GM19397 (cell line): Measurements from ENCODE around the gene NADK2.
"Not testable (repeated sequence)": the region's sequence is repeated elsewhere in the genome, so short reads cannot be mapped to it uniquely, and the experiment has no call there.

Source experiments
- ATAC-seq: cut with Tn5 transposase; IDR thresholded peaks from one replicate; pipeline ENCODE4 v1.9.1; 2021; ENCODE audit warnings: mild to moderate bottlenecking, moderate library complexity; ENCODE audit not compliant: unreplicated experiment

Gene NADK2

GRCh38 chr5:36209664-36210063 lies 32.1 kb downstream of the NADK2 start:
- no peak for ATAC-seq

DNA sequence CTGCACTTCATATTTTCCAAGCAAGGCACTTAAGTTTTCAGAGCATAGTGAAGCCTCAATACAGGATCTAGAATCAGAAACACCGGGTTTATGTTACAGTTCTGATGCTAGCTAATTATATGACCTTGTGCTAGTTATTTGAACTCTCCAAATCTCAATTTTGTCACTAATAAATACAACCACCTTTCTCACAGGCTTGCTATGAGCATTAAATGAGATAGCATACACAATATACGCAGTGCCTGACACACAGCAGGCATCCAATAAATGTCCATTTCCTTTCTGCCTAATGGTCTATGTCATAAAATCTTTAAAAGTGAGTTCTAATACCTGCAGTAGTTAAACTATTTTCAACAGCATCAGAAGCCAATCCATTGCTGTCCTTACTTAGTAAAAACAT lies 32.9 kb downstream of the NADK2 start:
- ATAC-seq: no peak

DNA sequence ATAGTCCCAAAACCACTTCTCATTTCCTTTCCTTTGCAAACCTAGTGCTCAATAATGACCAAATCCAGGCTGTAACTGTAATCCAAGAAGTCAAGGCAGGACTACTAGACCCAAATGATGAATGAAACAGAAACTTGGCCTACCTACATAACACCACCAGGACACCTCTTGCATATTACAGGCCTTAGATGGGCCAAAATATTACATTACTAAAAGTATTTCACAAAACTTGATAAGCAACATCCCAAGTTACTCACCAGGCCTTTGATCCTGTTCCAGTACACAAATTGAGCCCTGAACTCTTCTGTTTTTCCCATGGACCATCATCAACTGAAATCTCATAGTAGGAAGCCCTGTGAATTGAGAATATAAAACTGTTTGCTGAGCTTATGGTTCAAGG lies 34.8 kb downstream of the NADK2 start:
- no peak for ATAC-seq

DNA sequence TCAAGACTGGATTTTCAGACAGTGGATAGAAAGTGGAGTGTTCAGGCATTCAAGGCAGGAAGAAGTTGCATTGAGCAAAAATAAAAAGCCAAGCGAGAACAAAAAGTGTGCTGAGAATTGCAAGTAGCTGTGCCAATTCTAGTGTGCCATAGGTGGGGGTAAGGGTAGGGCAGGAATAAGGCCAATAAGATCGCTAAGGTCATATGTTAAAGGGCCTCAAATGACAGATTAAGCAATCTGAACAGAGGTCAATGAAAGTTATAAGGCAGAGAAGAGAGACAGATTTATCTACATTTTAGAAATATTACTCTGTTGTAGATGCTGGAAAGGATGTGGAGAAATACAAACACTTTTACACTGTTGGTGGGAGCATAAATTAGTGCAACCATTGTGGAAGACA lies 36.4 kb downstream of the NADK2 start:
- ATAC-seq: no peak

- no peak for ATAC-seq
These were observed 39.2 kb downstream of the NADK2 start for GRCh38 chr5:36202521-36202961.

DNA sequence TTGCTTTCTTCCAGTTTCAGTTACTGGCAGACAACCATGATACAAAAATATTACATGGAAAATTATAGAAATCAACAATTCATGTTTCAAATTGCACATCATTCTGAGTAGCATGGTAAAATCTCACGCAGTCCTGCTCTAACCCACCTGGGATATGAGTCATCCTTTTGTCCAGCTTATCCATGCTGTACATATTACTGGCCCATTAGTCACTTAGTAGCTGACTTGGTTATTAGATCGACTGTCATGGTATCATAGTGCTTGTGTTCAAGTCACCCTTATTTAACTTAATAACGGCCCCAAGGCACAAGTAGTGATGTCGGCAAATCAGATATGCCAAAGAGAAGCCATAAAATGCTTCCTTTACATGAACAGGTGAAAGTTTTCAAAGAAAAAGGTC lies 41.2 kb downstream of the NADK2 start:
- ATAC-seq: no peak

GRCh38 chr5:36199620-36200019 lies 42.1 kb downstream of the NADK2 start:
- no peak for ATAC-seq

GRCh38 chr5:36198783-36199182 lies 42.9 kb downstream of the NADK2 start:
- ATAC-seq: not testable (repeated sequence)

DNA sequence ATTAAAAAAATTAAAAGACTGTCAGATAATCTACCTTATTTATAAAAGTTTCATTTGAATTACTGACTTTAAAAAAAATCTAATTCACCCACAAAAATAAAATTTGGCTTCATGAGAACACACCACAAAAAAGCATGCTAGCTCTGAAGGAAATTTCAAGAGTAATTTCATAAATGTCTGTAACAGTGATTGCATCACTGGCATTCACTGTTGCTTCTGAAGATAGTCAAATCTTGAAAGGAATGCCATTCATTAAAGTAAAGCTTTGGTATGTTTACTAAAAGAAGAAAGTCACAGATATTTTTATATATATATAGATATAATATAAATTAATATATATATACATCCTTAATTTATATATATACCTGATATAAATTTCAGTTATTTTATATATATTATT lies 43.4 kb downstream of the NADK2 start:
- ATAC-seq: no peak

- ATAC-seq: no peak
These were observed 48.0 kb downstream of the NADK2 start for GRCh38 chr5:36193746-36194145.

GRCh38 chr5:36184408-36184807 lies 57.3 kb downstream of the NADK2 start:
- not testable (repeated sequence) for ATAC-seq

- ATAC-seq: no peak
These were observed 60.0 kb downstream of the NADK2 start for GRCh38 chr5:36181774-36182173.

- no peak for ATAC-seq
These were observed 61.0 kb downstream of the NADK2 start for GRCh38 chr5:36180556-36181350.

GRCh38 chr5:36179950-36180349 lies 61.8 kb downstream of the NADK2 start:
- no peak for ATAC-seq

GRCh38 chr5:36178524-36178890 lies 63.2 kb downstream of the NADK2 start:
- ATAC-seq: no peak

DNA sequence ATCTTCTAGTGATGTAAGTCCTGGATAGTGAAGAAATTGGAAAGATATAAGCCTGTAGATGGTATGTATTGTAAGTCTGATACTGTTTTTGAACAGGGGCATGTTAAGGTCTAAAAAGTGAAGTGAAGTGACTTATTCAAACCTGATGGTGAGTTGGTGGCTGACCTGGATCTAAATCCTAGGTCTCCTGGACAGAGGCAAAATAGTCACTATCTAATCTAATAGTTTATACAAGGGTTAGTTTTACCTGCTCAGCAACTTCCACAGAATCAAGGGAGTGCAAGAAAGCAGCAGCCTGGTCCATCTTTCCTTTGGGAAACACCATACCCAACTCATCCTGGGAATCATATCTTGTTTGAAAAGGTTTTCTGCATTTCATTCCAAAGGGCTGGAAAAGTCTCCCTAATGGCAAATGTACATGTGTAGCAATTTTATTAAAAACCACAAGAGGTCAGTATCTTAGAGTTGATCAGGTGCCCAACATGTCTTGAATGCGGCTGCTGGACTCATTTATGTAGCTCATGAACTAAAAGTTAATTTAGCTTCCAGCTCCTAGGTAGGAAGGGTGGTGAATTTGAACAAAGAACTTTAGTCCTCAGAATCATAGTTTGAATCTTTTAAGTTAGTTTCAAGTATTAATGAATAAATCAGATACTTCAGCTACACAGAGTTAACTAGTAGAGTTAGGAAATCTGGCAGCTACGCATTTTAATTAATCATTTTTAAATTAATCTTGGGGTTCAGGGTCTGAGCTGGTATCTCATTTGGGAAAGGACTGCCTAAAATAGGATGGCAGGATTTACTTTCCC lies 63.8 kb downstream of the NADK2 start:
- no peak for ATAC-seq

DNA sequence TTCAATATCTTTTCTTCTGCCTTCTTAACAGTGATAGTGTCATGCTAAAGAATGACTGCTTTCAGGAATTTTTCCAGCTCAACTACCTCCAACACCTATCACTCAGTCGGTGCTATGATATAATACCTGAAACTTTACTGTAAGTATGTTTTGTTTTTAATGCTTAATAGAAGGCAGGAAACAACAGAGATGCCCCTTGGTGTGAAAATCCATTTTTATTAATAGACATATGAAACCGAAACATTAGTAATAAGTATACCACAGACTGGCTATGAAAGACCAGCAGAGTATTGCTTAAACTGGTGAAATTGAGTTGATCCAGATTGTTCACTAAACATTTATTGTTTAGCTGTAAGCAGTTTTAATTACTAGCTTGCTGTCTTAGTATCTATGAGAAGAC lies 64.6 kb downstream of the NADK2 start:
- ATAC-seq: peak; percentile 87

DNA sequence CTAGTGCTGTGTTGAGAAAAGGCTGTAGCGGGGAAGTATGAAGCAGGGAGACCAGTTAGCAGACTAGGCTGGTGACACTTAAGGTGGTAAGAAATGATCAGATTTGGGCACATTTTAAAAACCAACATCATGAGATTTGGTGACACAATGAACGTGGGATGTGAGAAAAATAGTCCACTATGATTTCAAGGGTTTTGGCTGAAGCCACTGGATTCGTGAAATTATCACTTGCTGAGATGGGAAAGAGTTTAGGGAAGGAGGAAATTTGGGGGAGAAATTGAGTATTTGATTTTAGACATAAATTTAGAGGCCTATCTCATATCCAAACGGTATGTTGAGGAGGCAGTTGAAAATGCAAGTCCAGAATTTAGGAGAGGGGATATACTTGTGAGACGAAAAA lies 66.7 kb downstream of the NADK2 start:
- no peak for ATAC-seq

GRCh38 chr5:36174119-36174518 lies 67.6 kb downstream of the NADK2 start:
- no peak for ATAC-seq

- no peak for ATAC-seq
These were observed 68.3 kb downstream of the NADK2 start for GRCh38 chr5:36173426-36173825.

DNA sequence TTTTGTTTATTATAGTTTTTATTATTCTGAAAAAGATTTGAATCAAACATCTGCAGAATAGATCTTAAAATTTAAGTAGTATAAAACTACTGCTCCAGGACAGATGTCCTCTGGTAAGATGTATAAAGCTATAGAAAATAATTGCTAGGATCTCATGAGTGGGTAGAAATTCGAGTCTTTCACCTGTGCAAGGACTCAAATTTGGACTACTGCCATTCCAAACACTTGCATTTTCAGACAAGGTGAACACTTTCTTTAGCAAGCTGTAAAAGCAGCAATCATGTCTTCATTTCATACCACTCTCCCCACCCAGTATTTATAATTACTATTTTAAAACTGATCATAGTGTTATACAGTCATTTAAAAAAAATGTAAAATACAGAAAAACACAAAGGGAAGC lies 69.1 kb downstream of the NADK2 start:
- no peak for ATAC-seq

- no peak for ATAC-seq
These were observed 70.8 kb downstream of the NADK2 start for GRCh38 chr5:36170832-36171424.
